ENCODE results near the gene LDAF1.

GRCh38 chr16:21158208-21159110 lies at the start of gene LDAF1:
- no peak for TF ChIP-seq EZH2 (IDR thresholded peaks at IDR 0.05; ENCODE audit: insufficient read depth, poor library complexity, severe bottlenecking)
- TF ChIP-seq EZH2phosphoT487 (IDR thresholded peaks at IDR 0.05; ENCODE audit: insufficient read depth, low read depth) = no peak

Data from GM23248 (cell line).